B cell (primary cell): Measurements from ENCODE around the gene RNF130. TPM values are rescaled to one million over a fixed set of nuclear protein-coding genes. Genes with fewer than 3 reads are reported as not detected.

Experiments used
- ATAC-seq: fragments of 200-7000 bp; cut with Tn5 transposase; one replicate; pipeline ENCODE4 v1.10.0; 2021; ENCODE audit warnings: low read depth, mild to moderate bottlenecking, moderate number of reproducible peaks, moderate library complexity
- CTCF ChIA-PET: fragments of 350-600 bp; sonication (Branson Sonifier 250); formaldehyde crosslinking; loops from one replicate; lab custom pipeline; 2021; ENCODE audit warnings: antibody characterized with exemption, inconsistent platforms; lab: Charles Lee
- POLR2A ChIA-PET: fragments of 350-600 bp; sonication (Branson Sonifier 250); formaldehyde crosslinking; loops from one replicate; lab custom pipeline; 2021; ENCODE audit warnings: antibody characterized with exemption; lab: Charles Lee
- DNase-seq: peaks from one replicate; pipeline ENCODE4 v3.0.0; 2013
- H2AFZ ChIP-seq: 2 replicates; pipeline ENCODE4 v1.6.1; 2012; ENCODE audit warnings: mild to moderate bottlenecking, low read depth, low read length; ENCODE audit not compliant: insufficient read depth, poor library complexity, severe bottlenecking
- H3K27ac ChIP-seq, 2 donors: 1 replicate in 1 of 2; 2 replicates in 1 of 2; pipeline ENCODE4 v1.5.1; 2012 to 2013; ENCODE audit warnings: low read length in 2 of 2, mild to moderate bottlenecking in 2 of 2, moderate library complexity in 1 of 2
- H3K27me3 ChIP-seq, 4 experiments: fragments of 200-600 bp in 1 of 4; sonication (generic) in 1 of 4; replicated peaks in 1 of 4; 1 replicate in 2 of 4; 2 replicates in 2 of 4; pipeline versions ENCODE4 v1.6.1 to v1.7.0; 2013 to 2016; ENCODE audit warnings: low read length in 3 of 4, mild to moderate bottlenecking in 2 of 4, mixed read lengths in 1 of 4, moderate library complexity in 1 of 4; ENCODE audit not compliant: insufficient read depth in 4 of 4, control insufficient read depth in 3 of 4; ENCODE audit errors: control extremely low read depth in 1 of 4
- H3K36me3 ChIP-seq, 2 experiments: replicated peaks in 1 of 2; 1 replicate in 1 of 2; 2 replicates in 1 of 2; pipeline versions ENCODE4 v1.6.1 to v1.7.1; 2013; ENCODE audit warnings: low read length in 1 of 2; ENCODE audit not compliant: insufficient read depth in 2 of 2, control insufficient read depth in 1 of 2; ENCODE audit errors: control extremely low read depth in 1 of 2, extremely low read depth in 1 of 2
- H3K4me1 ChIP-seq, 2 donors: fragments of 200-600 bp in 1 of 2; sonication (generic) in 1 of 2; 1 replicate in 1 of 2; 2 replicates in 1 of 2; pipeline versions ENCODE4 v1.5.1 to v1.6.1; 2013 to 2017; ENCODE audit warnings: low read length in 2 of 2; ENCODE audit not compliant: control insufficient read depth in 2 of 2, insufficient read depth in 2 of 2
- H3K4me2 ChIP-seq: replicated peaks from 2 replicates; pipeline ENCODE3; 2012; ENCODE audit warnings: mild to moderate bottlenecking, low read depth, low read length; ENCODE audit not compliant: poor library complexity, severe bottlenecking
- H3K4me3 ChIP-seq, 5 experiments: fragments of 200-600 bp in 1 of 5; sonication (generic) in 1 of 5; 1 replicate in 3 of 5; 2 replicates in 2 of 5; pipeline versions ENCODE4 v1.5.1 to v1.7.0; 2011 to 2016; ENCODE audit warnings: low read length in 4 of 5, mild to moderate bottlenecking in 4 of 5, low read depth in 2 of 5, control low read depth in 1 of 5, moderate library complexity in 1 of 5; ENCODE audit not compliant: insufficient read depth in 1 of 5; ENCODE audit errors: control extremely low read depth in 1 of 5, extremely low read depth in 1 of 5
- H3K79me2 ChIP-seq: fragments of 200-600 bp; sonication (generic); one replicate; pipeline ENCODE4 v1.6.0; 2016; ENCODE audit warnings: low read length; ENCODE audit not compliant: control insufficient read depth, insufficient read depth
- H3K9ac ChIP-seq: fragments of 200-600 bp; sonication (generic); 2 replicates; pipeline ENCODE4 v1.6.1; 2017; ENCODE audit warnings: mild to moderate bottlenecking, low read length, moderate library complexity
- H3K9me3 ChIP-seq, 3 donors: one replicate each; pipeline versions ENCODE4 v1.6.1 to v1.7.1; 2013; ENCODE audit warnings: low read length in 2 of 3; ENCODE audit not compliant: control insufficient read depth in 2 of 3, insufficient read depth in 1 of 3; ENCODE audit errors: control extremely low read depth in 1 of 3
- H4K20me1 ChIP-seq: 2 replicates; pipeline ENCODE4 v1.6.0; 2012; ENCODE audit warnings: mild to moderate bottlenecking, low read length; ENCODE audit not compliant: insufficient read depth, control insufficient read depth, poor library complexity, severe bottlenecking
- H3K27ac Mint-ChIP-seq: one replicate; pipeline ENCODE4 v1.8.0; 2021; ENCODE audit warnings: mixed read lengths
- H3K27me3 Mint-ChIP-seq: one replicate; pipeline ENCODE4 v1.8.0; 2021; ENCODE audit warnings: mixed read lengths
- H3K4me1 Mint-ChIP-seq: one replicate; pipeline ENCODE4 v1.8.0; 2021; ENCODE audit warnings: mixed read lengths
- H3K4me3 Mint-ChIP-seq: one replicate; pipeline ENCODE4 v1.8.0; 2021; ENCODE audit warnings: mixed read lengths
- H3K9me3 Mint-ChIP-seq: one replicate; pipeline ENCODE4 v1.8.0; 2022; ENCODE audit warnings: mixed read lengths; ENCODE audit not compliant: insufficient read depth
- CTCF ChIP-seq: fragments of 200-600 bp; IDR thresholded peaks from one replicate; pipeline ENCODE4 v1.8.0; 2022; ENCODE audit warnings: antibody characterized with exemption, mild to moderate bottlenecking
- EZH2 ChIP-seq: IDR thresholded peaks from 2 replicates; pipeline ENCODE4 v1.6.1; 2012; ENCODE audit warnings: borderline replicate concordance, low read depth, mild to moderate bottlenecking, moderate library complexity, low read length; ENCODE audit not compliant: insufficient read depth, poor library complexity, severe bottlenecking
- WGBS: methylation state at CpG from one replicate; pipeline ENCODE4 v1.1.5; 2013; ENCODE audit warnings: missing lambda C conversion rate; ENCODE audit not compliant: insufficient coverage; 5-methylcytosine and 5-hydroxymethylcytosine counted together
- intact Hi-C: fragments of 100-400 bp; cut with micrococcal nuclease; formaldehyde crosslinking; loops from one replicate; pipeline ENCODE4 v1.10.0; 2022
- polyA plus RNA-seq: library from polyadenylated mRNA; depleted of rRNA; stranded (reverse); fragments of >200 nt; gene quantifications from 2 replicates; pipeline ENCODE4 v1.2.3, GENCODE V29; 2012
- total RNA-seq, 2 donors: library from RNA; stranded (reverse); fragments of 120-200 nt in 1 of 2; gene quantifications; 1 replicate in 1 of 2; 2 replicates in 1 of 2; pipeline versions ENCODE4 v1.2.3 to v1.2.4, GENCODE V29; 2013 to 2022

The RNF130 gene
- total and polyA plus RNA-seq, 2 donors (not counting 1 experiment from before 2014, with no cell fraction given), result 18.1 to 25.8 TPM

DNA sequence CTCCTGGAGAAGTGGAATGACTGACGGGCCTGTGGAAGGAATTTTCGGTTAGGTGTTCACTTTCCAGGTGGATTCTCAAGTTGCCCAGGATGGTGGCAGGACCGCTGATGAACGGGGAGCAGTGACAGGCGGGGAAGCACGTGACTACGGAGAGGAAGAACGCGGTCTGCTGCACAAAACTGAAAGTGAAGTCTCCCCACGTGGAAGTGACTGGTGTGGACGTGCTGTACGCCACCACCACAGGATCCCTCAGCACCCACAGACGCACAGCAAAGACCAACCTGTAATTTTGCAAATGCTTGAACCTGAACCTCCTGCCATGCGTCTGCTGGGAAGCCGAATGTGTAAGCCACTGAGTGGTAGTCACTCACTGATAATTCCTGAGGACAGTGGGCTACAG lies 51.4 kb downstream of the RNF130 start:
- TF ChIP-seq CTCF (no peak), EZH2 (no peak)
- no peak for DNase-seq

GRCh38 chr5:180018347-180019060 lies 53.1 kb downstream of the RNF130 start:
- no peak for DNase-seq
- no peak overlapping the region for H3K27ac Mint-ChIP-seq
- CTCF ChIA-PET, result no interaction called here

More for the DNA sequence above, 51.4 kb downstream of the RNF130 start:
- H3K4me3 Mint-ChIP-seq, result no peak overlapping the region
- no peak for ATAC-seq
- Histone ChIP-seq H3K9ac (no peak overlapping the region), H4K20me1 (no peaks in the 10 kb centered on the region), H3K36me3 (peaks cover 0 to 2% of the 10 kb centered on the region in 2 experiments), H2AFZ (no peak overlapping the region), H3K27ac (no peak overlapping the region), H3K9me3 (peaks cover 0 to 14% (median 0%) of the 10 kb centered on the region in 3 donors), H3K27me3 (no peaks in the 10 kb centered on the region), H3K4me1 (no peaks in the 10 kb centered on the region), H3K79me2 (no peaks in the 10 kb centered on the region), H3K4me3 (no peak overlapping the region), H3K4me2 (no peak overlapping the region)
- intact Hi-C loops, result no loop called here
- ChIA-PET CTCF (no interaction called here), POLR2A (no interaction called here)
- H3K27me3 Mint-ChIP-seq, result no peaks in the 10 kb centered on the region
- 91% methylated on average over 14 of the region's 15 CpGs for WGBS
- H3K9me3 Mint-ChIP-seq, result peaks cover 2% of the 10 kb centered on the region
- no peak overlapping the region for H3K27ac Mint-ChIP-seq
- no peaks in the 10 kb centered on the region for H3K4me1 Mint-ChIP-seq

More at GRCh38 chr5:180018347-180019060, 53.1 kb downstream of the RNF130 start:
- H2AFZ ChIP-seq, result no peak overlapping the region
- H3K79me2 ChIP-seq, result no peaks in the 10 kb centered on the region
- H3K9me3 ChIP-seq, result peaks cover 0 to 14% (median 0%) of the 10 kb centered on the region in 3 donors
- POLR2A ChIA-PET, result no interaction called here
- Mint-ChIP-seq H3K4me1 (no peaks in the 10 kb centered on the region), H3K4me3 (no peak overlapping the region), H3K27me3 (no peaks in the 10 kb centered on the region), H3K9me3 (peaks cover 2% of the 10 kb centered on the region)
- WGBS, result 93% methylated on average over 2 of the region's 5 CpGs
- no peak overlapping the region for H3K9ac ChIP-seq
- intact Hi-C loops, result no loop called here
- no peak overlapping the region for H3K4me3 ChIP-seq
- no peaks in the 10 kb centered on the region for H4K20me1 ChIP-seq
- TF ChIP-seq CTCF (no peak), EZH2 (no peak)
- peaks cover 0 to 2% of the 10 kb centered on the region in 2 experiments for H3K36me3 ChIP-seq
- H3K27ac ChIP-seq, result no peak overlapping the region
- H3K27me3 ChIP-seq, result no peaks in the 10 kb centered on the region
- no peaks in the 10 kb centered on the region for H3K4me1 ChIP-seq
- no peak for ATAC-seq
- H3K4me2 ChIP-seq, result no peak overlapping the region
